ENCODE results near the gene TTLL9. TPM values are rescaled to one million over a fixed set of nuclear protein-coding genes. Genes with fewer than 3 reads are reported as not detected.

TTLL9 gene
- total and polyA plus RNA-seq, 8 donors: 0.20 to 6.2 (median 2.3) TPM

DNA sequence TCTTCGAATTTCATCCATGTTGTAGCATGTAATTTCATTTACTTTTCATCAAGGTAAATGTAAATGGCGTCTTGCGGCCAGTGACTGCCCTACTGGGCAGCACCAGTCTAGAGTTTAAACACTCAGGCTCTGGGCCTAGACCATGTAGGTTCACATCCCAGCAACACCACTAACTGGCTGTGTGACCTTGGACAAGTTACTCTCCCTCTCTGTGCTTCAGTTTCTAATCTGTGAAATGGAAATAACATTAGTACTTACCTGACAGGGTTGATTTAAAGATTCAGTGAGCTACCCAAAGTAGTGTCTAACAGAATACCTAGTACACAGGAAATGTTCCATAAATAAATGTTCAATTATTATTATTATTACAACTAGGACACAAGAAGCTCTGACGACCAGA lies 52.2 kb downstream of the TTLL9 start:
- H3K27ac ChIP-seq: no peak overlapping the region
- TF ChIP-seq CTCF (IDR thresholded peaks at IDR 0.05): no peak
- H3K4me1 ChIP-seq: no peaks in the 10 kb centered on the region
- H3K4me3 ChIP-seq: no peak overlapping the region
- intact Hi-C loops (cut with DNase I): no loop called here
- no peak for ATAC-seq
- no peaks in the 10 kb centered on the region for H3K9me3 ChIP-seq
- H3K36me3 ChIP-seq: no peaks in the 10 kb centered on the region
- DNase-seq: no peak
- H3K27me3 ChIP-seq: peaks cover 0 to 20% of the 10 kb centered on the region in 2 donors

- intact Hi-C loops (cut with DNase I): no loop called here
These were observed 53.2 kb downstream of the TTLL9 start for GRCh38 chr20:31923388-31924331.

GRCh38 chr20:31924561-31924960 lies 54.1 kb downstream of the TTLL9 start:
- intact Hi-C loops (cut with DNase I): no loop called here
- Histone ChIP-seq H3K36me3 (no peaks in the 10 kb centered on the region), H3K9me3 (no peaks in the 10 kb centered on the region), H3K27me3 (peaks cover 0 to 25% of the 10 kb centered on the region in 2 donors), H3K4me3 (no peak overlapping the region), H3K27ac (no peak overlapping the region), H3K4me1 (no peaks in the 10 kb centered on the region)
- TF ChIP-seq CTCF (IDR thresholded peaks at IDR 0.05): no peak
- DNase-seq: no peak
- ATAC-seq: no peak

More at GRCh38 chr20:31923388-31924331, 53.2 kb downstream of the TTLL9 start:
- no peaks in the 10 kb centered on the region for H3K9me3 ChIP-seq
- H3K27me3 ChIP-seq: peaks cover 0 to 25% of the 10 kb centered on the region in 2 donors
- no peaks in the 10 kb centered on the region for H3K4me1 ChIP-seq
- TF ChIP-seq CTCF (IDR thresholded peaks at IDR 0.05): no peak
- H3K4me3 ChIP-seq: no peak overlapping the region
- DNase-seq: no peak
- ATAC-seq: no peak
- no peak overlapping the region for H3K27ac ChIP-seq
- H3K36me3 ChIP-seq: no peaks in the 10 kb centered on the region

- no peak for TF ChIP-seq CTCF (IDR thresholded peaks at IDR 0.05)
- Histone ChIP-seq H3K36me3 (no peaks in the 10 kb centered on the region), H3K27ac (no peak overlapping the region), H3K4me3 (no peak overlapping the region), H3K9me3 (no peaks in the 10 kb centered on the region), H3K4me1 (no peaks in the 10 kb centered on the region), H3K27me3 (peaks cover 0 to 25% of the 10 kb centered on the region in 2 donors)
- DNase-seq (no peak), ATAC-seq (no peak)
- intact Hi-C loops (cut with DNase I): no loop called here
These were observed 55.2 kb downstream of the TTLL9 start for GRCh38 chr20:31925631-31926030.

GRCh38 chr20:31926493-31926892 lies 56.1 kb downstream of the TTLL9 start:
- no peaks in the 10 kb centered on the region for H3K9me3 ChIP-seq
- no peak for DNase-seq
- H3K4me1 ChIP-seq: no peaks in the 10 kb centered on the region
- no peak for ATAC-seq
- H3K27me3 ChIP-seq: peaks cover 0 to 25% of the 10 kb centered on the region in 2 donors
- intact Hi-C loops (cut with DNase I): no loop called here
- no peak for TF ChIP-seq CTCF (IDR thresholded peaks at IDR 0.05)
- no peaks in the 10 kb centered on the region for H3K36me3 ChIP-seq
- no peak overlapping the region for H3K27ac ChIP-seq
- H3K4me3 ChIP-seq: no peak overlapping the region
